GM23248 (cell line): ENCODE data around the gene CAMK1.

Experiments
- EZH2 ChIP-seq: fragments of 200-600 bp; sonication (generic); IDR thresholded peaks from 2 replicates; pipeline ENCODE4 v1.6.1; 2018; ENCODE audit warnings: antibody characterized with exemption, mild to moderate bottlenecking; ENCODE audit not compliant: insufficient read depth, poor library complexity, severe bottlenecking
- EZH2phosphoT487 ChIP-seq: fragments of 200-600 bp; sonication (generic); IDR thresholded peaks from 2 replicates; pipeline ENCODE4 v1.6.1; 2018; ENCODE audit warnings: antibody characterized with exemption, moderate library complexity, mild to moderate bottlenecking, low read depth; ENCODE audit not compliant: insufficient read depth

GRCh38 chr3:9809615-9810432 is 40.1 kb upstream of the CAMK1 start, which contains the start of gene TTLL3:
- TF ChIP-seq EZH2phosphoT487 (no peak), EZH2 (no peak)
